ENCODE data around the gene PIEZO2.
"Not testable (repeated sequence)": the region's sequence is repeated elsewhere in the genome, so short reads cannot be mapped to it uniquely, and the experiment has no call there.

Gene PIEZO2

GRCh38 chr18:11148680-11149440, 509 bp downstream of the PIEZO2 start:
- DNase-seq, result no peak

DNA sequence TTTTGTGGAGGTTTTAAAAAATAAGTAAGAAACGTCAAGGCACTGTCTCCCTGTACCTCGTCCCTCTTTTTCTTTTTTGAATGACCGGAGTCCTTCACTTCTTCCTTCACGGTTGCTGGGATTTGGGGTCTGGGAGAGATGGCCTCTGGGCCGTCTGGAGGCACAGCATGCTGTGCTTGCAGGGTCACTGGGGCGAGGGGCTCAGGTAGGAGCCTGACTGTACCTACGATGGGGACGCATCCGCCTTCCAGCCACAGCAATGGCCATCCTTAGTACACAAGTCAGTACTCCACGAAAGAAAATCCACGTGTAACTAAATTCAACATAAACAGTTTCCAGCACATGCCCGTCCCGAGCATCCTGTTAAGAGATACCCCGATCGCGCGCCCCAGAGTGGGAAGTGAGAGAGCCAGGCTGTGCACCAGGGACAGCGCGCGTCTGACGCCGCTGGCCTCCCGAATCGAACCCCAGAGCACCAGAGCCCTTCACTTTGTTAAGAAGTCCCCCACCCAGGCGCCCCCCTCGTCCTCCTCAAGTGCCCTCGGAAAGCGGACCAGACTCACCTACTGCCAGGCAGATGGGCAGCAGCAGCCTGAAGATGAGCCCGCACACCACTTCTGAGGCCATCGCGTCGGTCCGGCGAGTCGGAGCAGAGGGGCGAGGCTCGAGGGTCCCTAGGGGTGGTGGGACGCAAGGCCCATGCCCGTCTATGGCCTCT, 1.2 kb downstream of the PIEZO2 start:
- DNase-seq, result no peak

DNA sequence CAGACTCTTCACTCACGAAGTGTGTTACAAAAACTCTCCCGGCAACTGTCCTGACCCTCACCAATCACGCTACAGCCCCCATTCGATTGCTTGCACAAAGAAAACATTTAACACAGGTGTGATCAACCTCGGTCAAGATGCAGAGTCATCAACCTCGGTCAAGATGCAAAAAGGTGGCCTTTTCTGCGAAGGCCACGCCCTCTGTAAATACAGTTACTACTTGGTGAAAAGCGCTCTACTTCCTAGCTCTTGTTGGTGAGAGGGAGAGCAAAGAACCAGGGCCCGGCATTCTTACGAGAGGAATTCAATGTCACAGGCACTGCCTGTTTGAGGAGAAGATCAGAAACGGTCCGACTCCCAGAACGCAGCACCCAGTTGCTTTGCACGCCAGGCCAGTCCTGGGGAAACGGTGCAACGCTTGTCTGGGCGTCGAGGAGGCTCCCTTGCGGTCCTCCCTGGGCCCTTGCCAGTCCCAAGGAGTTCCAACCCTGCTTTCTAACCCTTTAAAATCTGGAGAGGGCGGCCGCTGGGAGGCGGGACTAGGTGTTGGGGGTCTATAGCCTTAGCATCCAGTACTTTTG, 1.9 kb downstream of the PIEZO2 start:
- DNase-seq, result no peak

- no peak for DNase-seq
Observed at GRCh38 chr18:11146947-11147345, 2.4 kb downstream of the PIEZO2 start.

GRCh38 chr18:11146238-11146946, 3.0 kb downstream of the PIEZO2 start:
- no peak for DNase-seq

GRCh38 chr18:11145413-11146191, 3.8 kb downstream of the PIEZO2 start:
- no peak for DNase-seq

DNA sequence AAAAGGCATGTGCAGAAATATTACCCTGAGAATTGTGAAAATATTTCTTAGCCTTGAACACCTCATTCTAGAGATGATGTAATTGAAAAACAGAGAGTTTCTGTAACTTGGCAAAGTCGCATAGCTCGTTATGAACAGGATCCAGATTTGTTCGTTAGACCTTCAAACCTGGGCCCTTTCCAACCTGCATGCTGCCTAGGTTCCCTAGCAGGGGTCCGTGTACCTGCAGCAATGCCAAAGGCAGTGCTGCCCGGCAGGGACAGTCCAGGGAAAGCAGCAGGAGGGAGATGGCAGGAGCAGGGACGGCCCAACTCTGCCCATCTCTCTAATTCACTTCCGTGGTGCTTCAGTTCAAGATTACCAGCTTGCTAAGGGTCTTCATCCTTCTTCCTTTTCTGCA, 12.0 kb downstream of the PIEZO2 start:
- no peak for DNase-seq

DNA sequence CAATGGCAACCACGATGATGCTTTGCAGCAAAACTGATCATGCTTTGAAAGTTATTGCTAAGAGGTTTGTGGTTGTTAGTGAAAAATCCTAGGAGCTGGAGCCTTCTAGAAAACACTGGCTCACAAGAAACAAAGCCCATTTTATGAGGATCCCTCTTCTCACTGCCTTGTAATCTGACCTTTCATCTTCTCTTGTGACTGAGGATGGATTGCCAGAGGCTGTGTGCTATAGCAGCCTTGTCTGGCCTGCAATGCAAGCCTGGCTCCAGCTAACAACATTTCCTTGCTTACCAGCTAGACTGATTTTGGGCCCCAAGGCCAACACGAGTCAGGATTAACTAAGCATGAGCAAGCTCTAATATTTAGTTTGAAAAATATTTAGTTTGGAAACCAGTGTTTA, 13.1 kb downstream of the PIEZO2 start:
- no peak for DNase-seq

DNA sequence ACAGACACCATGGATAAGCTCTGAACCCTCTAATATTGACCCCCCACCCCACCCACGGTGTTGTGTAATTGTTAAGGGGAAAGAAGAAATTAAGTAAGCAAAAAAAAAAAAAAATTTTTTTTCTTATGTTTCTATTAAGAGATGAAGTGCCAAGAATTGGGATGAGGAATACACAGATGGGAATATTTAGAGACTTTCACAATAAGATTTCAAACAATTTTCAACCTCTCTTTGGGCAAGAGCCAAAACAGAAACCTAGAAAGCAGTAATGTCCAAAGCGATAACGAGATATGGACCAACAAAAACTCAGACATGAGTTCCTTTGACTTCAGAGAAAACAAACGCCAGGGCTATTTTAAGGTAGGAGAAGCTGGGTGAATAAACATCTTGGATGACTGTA, 14.4 kb downstream of the PIEZO2 start:
- no peak for DNase-seq

DNA sequence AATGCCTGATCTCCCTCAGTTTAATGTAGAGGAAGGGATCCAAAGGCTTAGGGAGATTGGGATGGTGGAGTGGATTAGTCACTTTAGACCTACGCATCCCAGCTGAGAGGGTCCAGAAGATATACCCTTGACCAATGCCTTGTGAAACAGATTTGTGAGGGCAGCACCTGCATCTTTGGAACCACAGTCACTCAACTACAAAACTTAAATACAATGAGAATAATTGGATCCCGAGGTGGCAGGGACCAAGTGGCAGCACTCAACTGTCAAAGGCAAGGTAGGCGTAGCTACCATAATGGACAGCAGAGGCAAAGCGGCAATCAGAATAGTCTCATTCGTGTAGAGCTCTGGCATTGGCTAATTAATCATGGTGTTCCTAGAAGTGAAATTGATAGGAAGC, 20.3 kb downstream of the PIEZO2 start:
- not testable (repeated sequence) for DNase-seq

- no peak for DNase-seq
Observed at GRCh38 chr18:11125492-11126315, 23.7 kb downstream of the PIEZO2 start.

- DNase-seq, result no peak
Observed at GRCh38 chr18:11124054-11124453, 25.3 kb downstream of the PIEZO2 start.

DNA sequence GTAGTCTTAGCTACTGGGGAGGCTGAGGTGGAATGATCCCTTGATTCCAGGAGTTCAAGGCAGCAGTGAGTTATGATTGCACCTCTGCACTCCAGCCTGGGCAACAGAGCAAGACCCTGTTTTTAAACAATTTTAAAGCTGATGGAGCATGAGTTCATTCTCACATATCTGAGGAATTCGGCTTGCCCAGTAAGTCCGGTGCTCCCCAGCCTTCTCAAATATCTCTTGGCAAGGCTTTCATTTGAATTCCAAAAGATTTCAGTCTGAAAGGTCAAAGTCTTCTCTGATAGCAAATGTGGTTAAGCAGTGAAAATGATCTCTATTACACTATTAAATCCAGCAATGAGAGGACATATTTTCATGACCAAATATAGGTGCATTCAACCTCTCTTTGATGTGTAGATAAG, 27.9 kb downstream of the PIEZO2 start:
- no peak for DNase-seq

- no peak for DNase-seq
Observed at GRCh38 chr18:11119959-11120587, 29.3 kb downstream of the PIEZO2 start.

DNA sequence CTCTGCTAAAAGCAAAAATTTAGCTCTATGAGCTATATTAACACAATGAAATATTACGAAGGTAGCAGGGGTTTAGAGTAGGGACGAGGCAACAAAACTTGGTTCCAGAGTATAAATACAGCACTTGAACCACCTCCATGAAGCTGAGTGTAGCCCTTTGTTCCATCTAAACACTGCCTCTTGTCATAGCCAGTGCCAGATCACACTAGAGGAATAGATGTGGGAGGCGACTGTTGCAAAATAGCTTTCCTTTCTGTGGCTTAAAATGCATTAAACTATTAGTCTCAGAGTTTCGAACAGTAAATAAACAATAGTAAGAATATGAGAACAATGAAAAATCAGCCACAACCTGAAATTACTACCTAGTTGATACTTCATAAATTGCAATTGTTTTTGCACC, 29.8 kb downstream of the PIEZO2 start:
- DNase-seq, result no peak

- DNase-seq, result no peak
Observed at GRCh38 chr18:11118051-11118766, 31.2 kb downstream of the PIEZO2 start.

DNA sequence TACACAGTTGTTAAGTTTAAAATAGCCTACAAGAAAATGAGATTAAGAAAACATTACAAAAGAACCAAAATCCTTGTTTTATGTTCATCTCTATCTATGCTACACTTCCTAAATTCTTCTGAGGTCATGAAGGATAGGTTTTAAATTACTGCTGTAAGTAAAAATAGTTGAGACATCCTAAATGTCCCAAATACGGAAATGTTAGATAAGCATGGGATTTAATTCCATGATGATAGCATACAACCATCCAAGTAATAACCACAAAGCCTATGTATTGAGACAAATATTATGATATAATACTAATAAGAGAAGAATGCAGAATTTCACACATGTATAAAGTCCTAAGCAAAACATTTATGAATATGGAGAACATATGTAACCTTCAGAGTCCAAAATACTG, 34.1 kb downstream of the PIEZO2 start:
- DNase-seq, result no peak

DNA sequence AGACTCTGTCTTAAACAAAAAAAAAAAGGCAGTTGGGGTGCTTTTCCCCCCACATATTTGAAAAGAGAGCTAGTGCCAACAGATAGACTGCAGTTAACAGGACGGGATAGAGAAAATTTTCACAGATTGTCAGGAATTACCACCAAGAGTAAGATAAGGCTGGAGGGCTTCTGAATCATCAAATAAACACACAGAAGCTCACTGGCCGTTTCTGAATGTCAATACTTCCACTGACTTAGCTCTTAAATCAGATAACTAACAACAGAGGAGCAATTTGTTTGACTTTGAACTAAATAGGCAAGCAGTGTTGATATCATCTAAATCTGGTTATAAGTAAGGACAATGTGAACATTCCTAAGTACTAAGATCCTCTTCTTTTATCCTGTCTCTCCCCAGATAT, 34.7 kb downstream of the PIEZO2 start:
- DNase-seq, result no peak

DNA sequence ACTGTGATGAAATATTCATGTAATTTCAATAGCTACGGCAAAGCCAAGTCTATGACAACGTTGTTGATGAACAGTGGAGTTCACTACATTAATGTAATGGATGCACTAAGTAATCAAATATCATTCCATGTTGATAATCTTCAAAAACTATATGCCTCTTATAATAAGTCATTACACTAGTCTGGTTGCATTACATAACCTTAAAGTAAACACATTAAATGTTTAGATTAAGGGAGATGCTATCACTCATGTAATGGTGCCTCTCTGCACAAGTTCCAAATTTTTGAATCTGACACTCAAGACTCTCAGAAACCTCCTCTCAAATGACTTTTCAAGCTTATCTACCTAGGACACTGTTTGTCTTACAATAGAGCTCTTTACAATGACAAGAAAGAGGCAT, 35.4 kb downstream of the PIEZO2 start:
- no peak for DNase-seq

- no peak for DNase-seq
Observed at GRCh38 chr18:11113046-11113548, 36.3 kb downstream of the PIEZO2 start.

Measured in NCI-H82 (cell line).